ENCODE measurements around the gene EFCAB13.

DNA sequence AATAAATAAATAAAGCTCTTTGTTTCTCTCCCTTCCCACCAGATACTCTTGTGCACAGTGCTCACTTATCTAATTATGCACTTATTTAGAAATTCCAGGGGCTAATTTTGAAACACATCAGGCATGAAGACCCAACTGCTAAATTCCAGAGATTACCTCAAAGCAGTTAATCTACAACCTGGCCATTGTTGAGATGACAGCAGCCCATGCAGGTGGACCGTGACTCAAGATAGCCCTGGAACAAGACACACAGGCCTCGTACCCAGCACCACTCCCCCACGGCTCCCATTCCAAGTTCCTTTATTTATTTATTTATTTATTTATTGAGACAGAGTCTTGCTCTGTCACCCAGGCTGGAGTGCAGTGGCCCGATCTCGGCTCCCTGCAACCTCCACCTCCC lies 147.1 kb downstream of the EFCAB13 start:
- TF ChIP-seq EZH2 (IDR thresholded peaks at IDR 0.05; ENCODE audit: borderline replicate concordance, low read depth, low read length, poor library complexity, severe bottlenecking), result no peak
- TF ChIP-seq CTCF (conservative IDR thresholded peaks at IDR 0.05; ENCODE audit: low read depth, low read length), result no peak
